Measurements from ENCODE around the gene HNRNPA1.
"Not testable (repeated sequence)": the region's sequence is repeated elsewhere in the genome, so short reads cannot be mapped to it uniquely, and the experiment has no call there.

- TF ChIP-seq, protein P1, sequence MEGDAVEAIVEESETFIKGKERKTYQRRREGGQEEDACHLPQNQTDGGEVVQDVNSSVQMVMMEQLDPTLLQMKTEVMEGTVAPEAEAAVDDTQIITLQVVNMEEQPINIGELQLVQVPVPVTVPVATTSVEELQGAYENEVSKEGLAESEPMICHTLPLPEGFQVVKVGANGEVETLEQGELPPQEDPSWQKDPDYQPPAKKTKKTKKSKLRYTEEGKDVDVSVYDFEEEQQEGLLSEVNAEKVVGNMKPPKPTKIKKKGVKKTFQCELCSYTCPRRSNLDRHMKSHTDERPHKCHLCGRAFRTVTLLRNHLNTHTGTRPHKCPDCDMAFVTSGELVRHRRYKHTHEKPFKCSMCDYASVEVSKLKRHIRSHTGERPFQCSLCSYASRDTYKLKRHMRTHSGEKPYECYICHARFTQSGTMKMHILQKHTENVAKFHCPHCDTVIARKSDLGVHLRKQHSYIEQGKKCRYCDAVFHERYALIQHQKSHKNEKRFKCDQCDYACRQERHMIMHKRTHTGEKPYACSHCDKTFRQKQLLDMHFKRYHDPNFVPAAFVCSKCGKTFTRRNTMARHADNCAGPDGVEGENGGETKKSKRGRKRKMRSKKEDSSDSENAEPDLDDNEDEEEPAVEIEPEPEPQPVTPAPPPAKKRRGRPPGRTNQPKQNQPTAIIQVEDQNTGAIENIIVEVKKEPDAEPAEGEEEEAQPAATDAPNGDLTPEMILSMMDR (conservative IDR thresholded peaks at IDR 0.05; ENCODE audit: low read length), result not testable (repeated sequence)
- TF ChIP-seq EZH2phosphoT487 (IDR thresholded peaks at IDR 0.05; ENCODE audit: borderline replicate concordance, low read depth, low read length), result not testable (repeated sequence)
Observed at GRCh38 chr12:54325442-54326109, 45.0 kb downstream of the HNRNPA1 start.

All from OCI-LY7 (cell line).